ENCODE results near the gene AUTS2.
"Not testable (repeated sequence)": the region's sequence is repeated elsewhere in the genome, so short reads cannot be mapped to it uniquely, and the experiment has no call there.

Gene AUTS2

DNA sequence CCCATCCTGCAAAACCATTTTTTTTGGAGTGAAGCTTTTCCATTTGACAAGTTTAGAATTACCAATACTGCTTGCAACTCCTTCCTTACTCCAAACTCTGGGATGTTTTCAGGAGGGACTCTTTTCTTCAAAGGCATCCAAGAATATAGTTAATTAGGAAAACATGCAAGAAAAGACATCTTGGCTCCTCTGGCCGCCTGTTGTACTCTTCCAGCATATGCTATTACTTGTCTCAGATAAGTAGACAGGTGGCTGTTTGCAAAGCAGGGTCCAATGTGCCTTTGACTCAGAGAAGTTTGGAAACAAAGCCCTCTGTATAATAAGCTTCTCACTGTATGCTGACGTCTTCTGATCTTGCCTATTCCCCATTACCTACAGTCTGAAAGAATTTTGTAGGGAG, 746.5 kb downstream of the AUTS2 start:
- DNase-seq (ENCODE audit: low read depth in 3 of 3) = no peak

GRCh38 chr7:70346844-70347462, 748.7 kb downstream of the AUTS2 start:
- DNase-seq (ENCODE audit: low read depth in 3 of 3) = no peak

GRCh38 chr7:70347463-70348254, 749.4 kb downstream of the AUTS2 start:
- no peak for DNase-seq (ENCODE audit: low read depth in 3 of 3)

DNA sequence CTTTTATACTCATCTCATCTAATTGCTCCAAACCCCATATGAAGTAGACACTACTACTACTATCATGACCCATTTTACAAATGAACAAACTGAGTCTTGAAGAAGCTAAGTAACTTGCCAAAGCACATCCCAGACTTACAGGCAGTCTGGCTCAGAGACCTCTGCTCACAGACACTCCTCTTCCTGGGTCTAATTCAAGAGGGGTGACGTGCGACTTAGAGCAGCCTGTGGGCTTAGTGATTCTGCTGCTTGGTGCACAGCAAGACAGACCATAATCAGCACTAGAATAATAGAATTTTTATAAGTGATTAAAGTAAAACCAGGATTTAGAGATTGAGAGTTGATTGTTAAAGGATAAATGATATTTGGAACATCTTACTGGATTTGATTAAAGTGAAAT, 750.8 kb downstream of the AUTS2 start:
- no peak for DNase-seq (ENCODE audit: low read depth in 3 of 3)

- DNase-seq (ENCODE audit: low read depth in 3 of 3) = no peak
These were observed 751.5 kb downstream of the AUTS2 start for GRCh38 chr7:70349819-70350218.

DNA sequence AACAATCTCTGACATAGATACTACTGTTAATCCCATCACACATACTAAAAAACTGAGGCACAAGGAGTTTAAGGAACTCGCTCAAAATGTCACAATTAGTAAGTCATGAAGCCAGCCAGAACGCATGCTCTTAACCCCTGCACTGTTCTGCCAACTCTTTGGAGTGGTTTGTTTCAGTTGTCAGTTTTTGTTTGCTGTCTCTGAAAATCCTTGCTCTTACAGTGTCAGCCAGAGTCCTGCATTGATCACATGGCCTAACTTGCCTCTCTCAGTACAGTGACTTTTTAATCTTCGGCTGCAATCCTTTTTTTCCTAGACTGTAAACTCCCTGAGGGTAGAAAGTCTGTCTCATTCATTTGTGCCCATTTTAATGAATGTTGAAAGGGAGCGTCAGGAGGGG, 753.8 kb downstream of the AUTS2 start:
- DNase-seq (ENCODE audit: low read depth in 3 of 3) = no peak

DNA sequence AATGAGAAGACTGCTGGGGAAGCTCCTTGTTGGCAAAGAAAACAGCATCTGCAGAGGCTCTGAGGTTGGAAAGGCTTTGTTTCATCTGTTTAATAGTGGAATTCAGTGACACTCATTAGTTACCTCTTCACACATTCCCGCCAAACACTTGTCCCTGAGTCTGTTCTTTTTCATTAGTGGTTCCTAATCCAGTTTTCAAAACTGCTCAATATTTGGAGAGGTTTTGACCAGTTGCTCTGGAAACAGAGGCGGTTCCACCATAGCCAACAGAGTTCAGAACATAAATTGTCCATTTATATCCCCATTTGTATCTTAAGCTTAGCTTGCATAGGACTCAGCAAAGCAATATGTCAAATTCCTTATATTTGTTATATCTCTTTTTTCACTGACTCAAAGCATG, 754.6 kb downstream of the AUTS2 start:
- DNase-seq (ENCODE audit: low read depth in 3 of 3) = no peak

GRCh38 chr7:70353330-70353945, 755.2 kb downstream of the AUTS2 start:
- DNase-seq (ENCODE audit: low read depth in 3 of 3) = no peak

GRCh38 chr7:70353946-70354335, 755.7 kb downstream of the AUTS2 start:
- no peak for DNase-seq (ENCODE audit: low read depth in 3 of 3)

DNA sequence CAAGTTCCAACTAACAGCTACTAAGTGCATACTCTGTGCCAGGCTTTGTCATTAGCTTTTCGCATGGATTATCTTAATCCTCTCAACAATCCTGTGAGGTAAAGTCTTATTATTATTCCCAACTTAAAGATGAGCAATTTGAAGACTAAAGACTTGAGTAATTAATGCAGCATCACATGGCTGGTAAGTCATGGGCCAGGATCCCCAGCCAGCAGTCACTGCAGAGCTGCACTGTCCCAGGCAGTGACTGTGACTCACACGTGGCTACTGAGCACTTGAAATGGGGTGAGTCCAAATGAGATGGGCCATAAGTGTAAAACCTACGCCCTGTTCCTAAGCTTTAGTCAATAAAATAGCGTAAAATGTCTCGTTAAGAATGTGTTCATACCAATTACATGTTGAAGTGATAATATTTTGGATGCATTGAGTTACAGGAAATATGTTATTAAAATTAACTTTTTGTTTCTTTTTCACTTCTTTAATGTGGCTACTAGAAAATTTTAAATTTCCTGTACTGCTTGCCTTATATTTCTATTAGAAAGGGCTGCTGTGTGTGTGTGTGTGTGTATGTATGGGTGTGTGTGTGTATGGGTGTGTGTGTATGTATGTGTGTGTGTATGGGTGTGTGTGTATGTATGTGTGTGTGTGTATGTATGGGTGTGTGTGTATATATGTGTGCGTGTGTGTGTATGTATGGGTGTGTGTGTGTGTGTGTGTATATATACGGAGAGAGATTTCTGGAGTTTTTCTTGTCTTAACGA, 756.3 kb downstream of the AUTS2 start:
- no peak for DNase-seq (ENCODE audit: low read depth in 3 of 3)

DNA sequence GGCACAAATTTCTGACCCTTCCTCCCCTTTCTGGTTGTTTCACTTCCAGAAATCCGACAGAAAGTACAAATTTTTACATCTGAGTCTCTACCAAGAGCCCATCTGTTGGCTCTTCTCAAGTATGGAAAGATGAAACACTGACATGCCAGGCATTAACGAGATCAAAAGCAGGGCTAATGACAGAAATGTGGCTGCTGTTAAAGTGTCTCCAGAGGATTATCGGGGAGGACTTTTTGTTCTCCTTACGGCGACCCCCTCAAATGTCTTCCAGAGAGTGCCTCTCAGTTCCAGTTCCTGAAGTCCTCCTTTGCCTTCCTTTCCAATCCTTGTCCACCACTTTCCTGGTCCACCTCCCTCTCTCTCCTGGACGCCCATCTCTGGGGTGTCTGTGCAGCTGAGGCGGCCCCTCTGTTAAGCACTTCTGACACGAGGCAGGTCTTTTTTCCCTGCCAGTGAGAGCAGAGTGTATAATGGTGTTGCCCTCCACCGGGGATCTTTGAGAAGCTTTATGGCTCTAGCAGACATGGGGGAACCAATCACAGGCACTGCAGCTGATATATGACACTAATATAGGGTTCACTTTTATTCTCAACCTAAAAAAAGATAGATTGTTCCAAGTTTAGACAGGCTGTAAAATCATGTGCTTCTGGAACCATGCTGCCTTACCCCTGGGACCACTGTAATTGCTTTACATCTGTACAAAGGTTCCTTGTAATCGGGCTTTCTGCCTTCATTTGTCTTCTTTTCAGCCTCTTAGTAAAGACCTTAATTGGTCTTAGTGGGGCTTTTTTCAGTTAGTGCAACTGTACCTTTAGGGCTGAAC, 757.1 kb downstream of the AUTS2 start:
- DNase-seq (ENCODE audit: low read depth in 3 of 3) = no peak

DNA sequence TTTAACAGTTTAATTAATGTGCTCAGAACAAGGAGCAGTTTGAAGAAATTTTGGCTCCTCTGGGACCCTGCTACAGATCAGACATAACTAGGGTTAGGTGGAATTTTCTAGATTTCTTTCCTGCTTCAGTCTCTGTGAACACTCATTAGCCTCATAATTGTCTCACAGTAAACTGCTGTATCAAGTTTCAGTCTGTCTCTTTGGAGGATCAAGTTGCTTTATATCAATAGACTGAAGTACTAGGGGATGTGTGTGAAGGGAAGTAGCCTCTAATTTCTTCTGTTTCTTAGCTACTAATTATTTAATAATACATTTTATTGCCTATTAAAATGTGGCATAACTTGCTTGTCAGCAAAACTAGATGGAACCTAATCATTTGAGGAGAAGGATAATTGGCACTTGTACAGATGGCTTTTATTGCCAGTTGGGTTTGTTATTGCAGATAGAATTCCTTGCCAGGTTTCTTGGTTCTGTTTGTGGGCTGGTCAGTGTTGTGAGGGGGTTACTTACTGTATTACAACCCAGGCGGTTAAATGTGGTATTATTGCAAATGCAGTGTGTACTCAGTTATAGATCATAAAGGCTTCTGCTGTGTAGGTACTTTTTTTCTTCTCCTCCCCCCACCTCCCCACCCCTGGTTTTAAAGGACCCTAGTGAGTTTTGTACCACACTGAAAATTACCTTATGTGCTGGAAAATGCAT, 758.0 kb downstream of the AUTS2 start:
- DNase-seq (ENCODE audit: low read depth in 3 of 3) = no peak

- DNase-seq (ENCODE audit: low read depth in 3 of 3) = no peak
These were observed 758.6 kb downstream of the AUTS2 start for GRCh38 chr7:70356787-70357328.

GRCh38 chr7:70360557-70360956, 762.3 kb downstream of the AUTS2 start:
- no peak for DNase-seq (ENCODE audit: low read depth in 3 of 3)

GRCh38 chr7:70361821-70362220, 763.5 kb downstream of the AUTS2 start:
- DNase-seq (ENCODE audit: low read depth in 3 of 3) = no peak

DNA sequence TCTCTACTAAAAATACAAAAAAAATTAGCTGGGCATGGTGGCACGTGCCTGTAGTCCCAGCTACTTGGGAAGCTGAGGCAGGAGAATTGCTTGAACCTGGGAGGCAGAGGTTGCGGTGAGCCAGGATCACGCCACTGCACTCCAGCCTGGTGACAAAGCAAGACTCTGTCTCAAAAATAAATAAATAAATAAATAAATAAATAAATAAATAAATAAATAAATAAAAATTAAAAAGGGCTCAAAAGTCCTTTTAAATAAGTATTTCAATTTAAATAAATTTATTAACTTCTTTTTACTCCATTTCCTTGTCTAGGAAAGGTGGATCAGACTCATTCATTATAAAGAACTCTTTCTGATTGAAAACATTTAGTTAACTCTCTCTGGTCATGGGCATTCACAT, 766.1 kb downstream of the AUTS2 start:
- DNase-seq (ENCODE audit: low read depth in 3 of 3) = not testable (repeated sequence)

- DNase-seq (ENCODE audit: low read depth in 3 of 3) = no peak
These were observed 773.4 kb downstream of the AUTS2 start for GRCh38 chr7:70371652-70372051.

- DNase-seq (ENCODE audit: low read depth in 3 of 3) = no peak
These were observed 774.7 kb downstream of the AUTS2 start for GRCh38 chr7:70372768-70373515.

DNA sequence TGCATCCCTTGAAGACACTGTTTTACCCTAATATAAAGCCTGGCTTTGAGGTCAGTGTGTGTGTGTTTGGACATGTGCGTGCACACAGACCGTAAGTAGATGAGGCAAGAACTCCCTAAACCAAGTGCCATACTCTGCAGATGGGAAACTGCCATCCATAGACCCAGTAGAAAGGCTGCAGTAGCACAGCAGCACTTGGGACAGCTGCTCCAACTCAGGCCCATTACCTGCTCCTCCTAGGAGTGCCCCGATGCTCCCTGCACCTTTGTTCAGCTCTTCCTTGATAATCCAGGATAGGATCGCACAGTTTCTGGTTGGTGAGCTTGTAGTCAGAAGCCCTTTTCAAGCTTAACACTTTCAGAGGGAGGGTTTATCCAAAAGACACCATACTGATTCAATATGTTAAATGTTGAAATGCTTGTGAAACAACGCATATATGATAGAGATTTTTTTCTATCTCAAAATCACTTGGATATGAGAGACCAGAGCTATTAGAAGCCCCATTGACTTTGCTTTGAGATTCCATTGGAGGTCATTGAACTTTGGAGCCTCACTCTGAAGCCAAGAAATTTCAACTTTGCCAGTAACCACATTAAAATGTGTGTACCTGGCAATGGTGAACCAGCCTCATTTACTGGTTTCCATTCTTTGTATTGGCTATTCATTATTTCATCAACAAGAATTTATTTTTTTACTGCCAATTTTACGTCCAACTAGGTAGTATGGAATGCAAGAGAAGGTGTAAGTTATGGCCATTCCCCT, 776.7 kb downstream of the AUTS2 start:
- DNase-seq (ENCODE audit: low read depth in 3 of 3) = no peak
